Muscle of leg (tissue), 11 donors: ENCODE data around the gene WDTC1. TPM values are rescaled to one million over a fixed set of nuclear protein-coding genes. Genes with fewer than 3 reads are reported as not detected.

Source experiments
- DNase-seq: peaks from one replicate; pipeline ENCODE4 v3.0.0; 2013
- H3K27ac ChIP-seq: one replicate; pipeline ENCODE4 v1.5.1; 2013; ENCODE audit warnings: mild to moderate bottlenecking, low read length, control low read depth
- H3K27me3 ChIP-seq: one replicate; pipeline ENCODE4 v1.6.1; 2013; ENCODE audit warnings: low read length; ENCODE audit not compliant: control insufficient read depth, insufficient read depth
- H3K36me3 ChIP-seq: one replicate; pipeline ENCODE4 v1.6.1; 2013; ENCODE audit warnings: low read length; ENCODE audit not compliant: control insufficient read depth, insufficient read depth
- H3K4me1 ChIP-seq: one replicate; pipeline ENCODE4 v1.6.1; 2013; ENCODE audit warnings: low read length; ENCODE audit not compliant: control insufficient read depth, insufficient read depth
- H3K4me3 ChIP-seq: one replicate; pipeline ENCODE4 v1.5.1; 2013; ENCODE audit warnings: low read length, control low read depth
- H3K9me3 ChIP-seq: replicated peaks from 2 replicates; pipeline ENCODE4 v1.6.1; 2013; ENCODE audit warnings: low read depth, low read length; ENCODE audit not compliant: control insufficient read depth
- WGBS: methylation state at CpG from one replicate; pipeline ENCODE4 v1.1.5; 2013; ENCODE audit warnings: missing lambda C conversion rate; ENCODE audit not compliant: insufficient coverage; 5-methylcytosine and 5-hydroxymethylcytosine counted together
- polyA plus RNA-seq, 8 donors: library from polyadenylated mRNA; unstranded; fragments of 120-200 nt; gene quantifications; one replicate each; pipeline versions ENCODE4 v1.2.1 to v1.2.3, GENCODE V29; 2013; ENCODE audit warnings: inconsistent platforms in 1 of 8, low replicate concordance in 1 of 8; ENCODE audit not compliant: insufficient read length in 8 of 8, insufficient read depth in 1 of 8
- total RNA-seq: library from RNA; stranded (reverse); fragments of 120-200 nt; gene quantifications from one replicate; pipeline ENCODE4 v1.2.4, GENCODE V29; 2013

The WDTC1 gene
- total and polyA plus RNA-seq, 9 donors = 11.3 to 30.7 (median 27.4) TPM

- 46% methylated on average over 5 of the region's 8 CpGs for WGBS
- H3K4me3 ChIP-seq = no peak overlapping the region
- H3K4me1 ChIP-seq = peaks cover 21% of the 10 kb centered on the region
- no peak overlapping the region for H3K27ac ChIP-seq
- peaks cover 34% of the 10 kb centered on the region for H3K27me3 ChIP-seq
- H3K9me3 ChIP-seq = no peaks in the 10 kb centered on the region
- H3K36me3 ChIP-seq = peaks cover 10% of the 10 kb centered on the region
- no peak for DNase-seq
These were observed 117.2 kb downstream of the WDTC1 start for GRCh38 chr1:27351541-27352107.

DNA sequence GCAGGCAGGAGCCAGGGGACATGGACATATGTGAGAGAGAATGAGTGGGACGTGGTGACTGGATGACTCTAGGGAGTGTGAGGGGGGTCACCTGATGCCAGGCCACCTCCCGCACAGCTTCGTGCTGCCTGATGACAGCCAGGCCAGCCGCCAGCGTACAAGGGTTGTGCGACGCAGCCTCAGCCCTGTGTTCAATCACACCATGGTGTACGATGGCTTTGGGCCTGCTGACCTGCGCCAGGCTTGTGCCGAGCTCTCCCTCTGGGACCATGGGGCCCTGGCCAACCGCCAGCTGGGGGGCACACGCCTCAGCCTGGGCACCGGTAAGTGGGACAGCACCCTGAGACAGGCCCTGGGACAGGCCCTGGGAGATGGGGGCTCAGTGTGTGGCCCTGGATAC lies 118.7 kb downstream of the WDTC1 start:
- peaks cover 33% of the 10 kb centered on the region for H3K4me1 ChIP-seq
- H3K36me3 ChIP-seq = peaks cover 14% of the 10 kb centered on the region
- no peak overlapping the region for H3K27ac ChIP-seq
- no peaks in the 10 kb centered on the region for H3K9me3 ChIP-seq
- H3K27me3 ChIP-seq = peaks cover 37% of the 10 kb centered on the region
- 83% methylated on average over 13 of the region's 13 CpGs for WGBS
- H3K4me3 ChIP-seq = no peak overlapping the region
- DNase-seq = no peak

- DNase-seq = no peak
- 64% methylated on average over 2 of the region's 3 CpGs for WGBS
- H3K27me3 ChIP-seq = peaks cover 38% of the 10 kb centered on the region
- H3K9me3 ChIP-seq = no peaks in the 10 kb centered on the region
- H3K36me3 ChIP-seq = peaks cover 14% of the 10 kb centered on the region
- H3K4me3 ChIP-seq = no peak overlapping the region
- H3K4me1 ChIP-seq = peaks cover 33% of the 10 kb centered on the region
- no peak overlapping the region for H3K27ac ChIP-seq
These were observed 119.2 kb downstream of the WDTC1 start for GRCh38 chr1:27353629-27354028.

DNA sequence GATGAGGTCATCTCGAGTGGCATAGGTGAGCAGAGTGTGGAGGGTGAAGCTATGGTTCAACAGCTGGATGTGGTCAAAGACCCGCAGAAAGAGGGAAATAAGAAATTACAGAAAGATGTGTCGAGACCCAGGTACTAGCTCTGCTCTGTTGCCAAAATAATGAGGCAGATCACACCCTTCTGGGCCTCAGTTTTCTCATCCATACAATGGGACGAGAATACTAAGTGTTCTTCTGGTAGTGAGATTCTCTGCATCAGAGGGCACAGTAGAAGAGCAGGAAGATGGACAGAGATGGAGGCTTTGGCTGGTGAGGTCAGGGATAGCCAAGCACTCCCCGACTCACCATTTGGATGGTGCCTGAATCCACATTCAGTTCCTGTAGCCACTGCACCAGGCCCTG lies 121.3 kb downstream of the WDTC1 start:
- WGBS = 84% methylated on average over 4 of the region's 5 CpGs
- no peak overlapping the region for H3K4me3 ChIP-seq
- H3K9me3 ChIP-seq = no peaks in the 10 kb centered on the region
- H3K27ac ChIP-seq = no peak overlapping the region
- peaks cover 14% of the 10 kb centered on the region for H3K36me3 ChIP-seq
- H3K27me3 ChIP-seq = peaks cover 31% of the 10 kb centered on the region
- DNase-seq = no peak
- H3K4me1 ChIP-seq = peaks cover 29% of the 10 kb centered on the region

- WGBS = 84% methylated on average over 13 of the region's 13 CpGs
- no peak overlapping the region for H3K27ac ChIP-seq
- no peak for DNase-seq
These were observed 121.8 kb downstream of the WDTC1 start for GRCh38 chr1:27356277-27356618.

DNA sequence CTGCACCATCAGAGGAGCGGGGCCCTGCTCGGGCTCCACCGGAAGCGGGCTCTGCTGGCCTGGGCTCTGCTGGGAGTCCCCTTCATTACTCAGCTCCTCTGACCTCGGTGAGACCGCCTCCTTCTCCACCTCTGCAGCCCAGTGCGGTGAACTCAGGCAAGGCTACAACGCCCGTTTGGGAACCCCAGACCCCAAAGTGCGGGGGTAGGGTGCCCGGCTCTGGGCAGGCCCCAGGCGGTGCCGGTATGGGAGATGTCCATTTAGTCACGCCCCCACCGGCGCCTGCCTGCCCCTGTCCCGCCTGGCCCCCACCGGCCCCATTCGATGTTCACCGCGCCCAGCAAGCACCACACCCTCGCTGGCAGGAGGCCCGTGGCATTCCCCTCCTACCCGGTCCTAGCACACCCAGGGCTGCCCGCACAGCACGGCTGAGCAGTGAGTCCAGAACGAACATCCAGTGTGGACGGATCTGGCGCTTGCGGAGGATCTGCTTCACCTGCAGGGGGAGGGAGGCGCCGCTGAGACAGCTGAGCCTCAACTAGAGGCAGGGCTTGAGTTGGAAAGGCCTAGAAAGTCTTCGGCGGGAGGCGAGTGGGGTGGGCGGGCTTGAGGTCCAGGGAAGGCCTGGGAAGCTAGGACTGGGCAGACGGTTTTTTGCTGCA lies 122.3 kb downstream of the WDTC1 start:
- Histone ChIP-seq H3K27ac (no peak overlapping the region), H3K4me3 (no peak overlapping the region), H3K4me1 (peaks cover 22% of the 10 kb centered on the region), H3K36me3 (peaks cover 19% of the 10 kb centered on the region), H3K27me3 (peaks cover 21% of the 10 kb centered on the region), H3K9me3 (no peaks in the 10 kb centered on the region)
- 63% methylated on average over 34 of the region's 37 CpGs for WGBS
- no peak for DNase-seq

More at GRCh38 chr1:27356277-27356618, 121.8 kb downstream of the WDTC1 start:
- no peaks in the 10 kb centered on the region for H3K9me3 ChIP-seq
- H3K27me3 ChIP-seq = peaks cover 26% of the 10 kb centered on the region
- peaks cover 14% of the 10 kb centered on the region for H3K36me3 ChIP-seq
- H3K4me1 ChIP-seq = peaks cover 24% of the 10 kb centered on the region
- no peak overlapping the region for H3K4me3 ChIP-seq

DNA sequence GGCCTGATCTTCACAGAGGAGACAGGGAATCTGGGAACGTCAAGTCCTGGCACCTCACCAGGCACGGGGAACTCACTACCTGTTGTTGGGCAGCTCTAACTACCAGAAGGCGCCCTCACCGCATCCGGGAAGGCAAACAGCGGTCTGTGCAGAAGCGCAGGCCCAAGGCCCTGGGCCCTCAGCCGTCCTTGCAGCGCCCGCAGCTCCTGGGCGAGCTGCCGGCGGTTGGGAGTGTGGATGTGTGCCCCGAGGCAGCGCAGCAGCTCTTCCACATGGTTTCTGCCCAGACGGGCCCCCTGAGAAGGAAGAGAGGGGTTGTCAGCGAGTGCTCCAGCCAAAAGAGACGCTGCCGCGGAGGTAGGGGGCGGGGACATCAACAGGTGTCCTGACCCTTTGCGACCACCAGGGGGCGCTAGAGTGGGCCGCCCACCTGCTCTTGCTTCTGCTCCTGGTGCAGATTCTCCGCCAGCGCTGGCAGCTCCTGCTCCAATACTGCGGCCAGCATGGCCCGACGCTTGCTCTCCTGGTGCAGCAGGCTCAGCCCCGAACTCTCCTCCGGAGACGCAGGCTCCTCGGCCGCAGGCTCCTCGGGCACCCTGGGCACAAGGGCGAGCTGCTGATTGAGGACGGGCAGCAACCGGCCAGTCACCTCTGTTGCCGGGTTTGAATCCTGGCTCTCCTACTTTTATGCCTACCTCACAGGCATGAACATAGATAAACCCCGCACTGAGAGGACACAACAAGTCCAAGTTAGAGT lies 123.0 kb downstream of the WDTC1 start:
- Histone ChIP-seq H3K4me3 (peak overlapping the region; percentile 13), H3K36me3 (peaks cover 22% of the 10 kb centered on the region), H3K9me3 (no peaks in the 10 kb centered on the region), H3K27me3 (peaks cover 21% of the 10 kb centered on the region), H3K4me1 (peaks cover 22% of the 10 kb centered on the region), H3K27ac (no peak overlapping the region)
- DNase-seq = peak; percentile 76
- WGBS = 23% methylated on average over 38 of the region's 40 CpGs

Other genes with a start within 250 kb of the WDTC1 start
- 1.3 TPM for gene TRNP1, start 240.9 kb upstream of the WDTC1 start, total RNA-seq
- 1 to 10 TPM; 1.4 to 3.2 (median 2.1) TPM for gene TRNP1, start 240.9 kb upstream of the WDTC1 start, polyA plus RNA-seq
- gene TENT5B, start 221.8 kb upstream of the WDTC1 start, total RNA-seq = 0.35 TPM
- gene TENT5B, start 221.8 kb upstream of the WDTC1 start, polyA plus RNA-seq = 1 to 10 TPM in 1 of 8 donors, under 1 TPM in 7; 0.23 to 1.1 (median 0.40) TPM
- 3.1 TPM for gene SLC9A1, start 79.5 kb upstream of the WDTC1 start, total RNA-seq
- gene SLC9A1, start 79.5 kb upstream of the WDTC1 start, polyA plus RNA-seq = 10 to 100 TPM; 10.5 to 21.1 (median 16.4) TPM
- gene TMEM222, start 87.5 kb downstream of the WDTC1 start, total RNA-seq = 22.4 TPM
- gene TMEM222, start 87.5 kb downstream of the WDTC1 start, polyA plus RNA-seq = 10 to 100 TPM; 22.9 to 28.3 (median 26.0) TPM
- gene SYTL1, start 107.4 kb downstream of the WDTC1 start, total RNA-seq = 0.62 TPM
- gene SYTL1, start 107.4 kb downstream of the WDTC1 start, polyA plus RNA-seq = 1 to 10 TPM in 5 of 8 donors, under 1 TPM in 3; 0.66 to 4.8 (median 1.2) TPM
- gene MAP3K6, start 132.3 kb downstream of the WDTC1 start, total RNA-seq = 12.4 TPM
- 10 to 100 TPM in 7 of 8 donors, 1 to 10 TPM in 1; 10.0 to 13.6 (median 12.5) TPM for gene MAP3K6, start 132.3 kb downstream of the WDTC1 start, polyA plus RNA-seq
- gene FCN3, start 140.2 kb downstream of the WDTC1 start, total RNA-seq = 0.75 TPM
- 1 to 10 TPM in 1 of 8 donors, under 1 TPM in 5, not detected in 2; 0.20 to 1.7 (median 0.49) TPM for gene FCN3, start 140.2 kb downstream of the WDTC1 start, polyA plus RNA-seq
- not detected for gene CD164L2, start 148.7 kb downstream of the WDTC1 start, total RNA-seq
- gene CD164L2, start 148.7 kb downstream of the WDTC1 start, polyA plus RNA-seq = under 1 TPM in 1 of 8 donors, not detected in 7; 0.48 TPM
- 0.18 TPM for gene GPR3, start 158.0 kb downstream of the WDTC1 start, total RNA-seq
- 1 to 10 TPM in 2 of 8 donors, under 1 TPM in 6; 0.55 to 1.1 (median 0.86) TPM for gene GPR3, start 158.0 kb downstream of the WDTC1 start, polyA plus RNA-seq